ENCODE results near the gene CCDC158.

CCDC158 gene

DNA sequence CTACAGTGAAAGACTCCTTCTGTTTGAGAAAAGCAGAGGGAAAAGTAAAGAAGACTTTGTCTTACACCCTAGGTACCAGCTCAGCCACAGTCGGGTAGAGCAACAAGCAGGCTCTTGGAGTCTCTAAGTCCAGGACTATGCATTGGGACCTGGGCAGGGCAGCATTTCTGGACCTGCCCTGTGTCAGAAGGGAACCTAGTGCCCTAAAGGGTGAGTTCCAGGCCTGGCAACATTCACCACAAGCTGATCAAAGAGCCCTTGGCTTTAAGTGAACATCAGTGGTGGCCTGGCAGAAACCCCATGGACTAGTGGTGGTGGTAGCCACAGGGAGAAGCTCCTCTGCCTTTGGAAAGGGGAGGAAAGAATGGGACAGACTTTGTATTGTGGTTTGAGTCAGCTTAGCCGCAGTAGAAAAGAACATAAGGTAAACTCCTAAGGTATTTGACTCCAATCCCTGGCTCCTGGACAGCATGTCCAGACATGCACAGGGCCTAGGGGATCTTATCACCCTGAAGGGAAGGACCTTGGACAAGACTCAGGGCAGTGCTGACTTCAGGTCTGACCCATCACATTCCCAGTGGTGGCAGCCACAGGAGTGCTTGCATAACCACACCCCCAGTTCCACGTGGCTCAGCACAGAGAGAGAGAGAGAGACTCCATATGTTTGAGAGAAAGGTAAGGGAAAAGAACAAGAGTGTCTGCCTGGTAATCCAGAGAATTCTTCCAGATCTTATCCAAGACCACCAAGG lies 32.6 kb downstream of the CCDC158 start:
- no peaks in the 10 kb centered on the region for H3K4me1 Mint-ChIP-seq (ENCODE audit: low read depth)
- H3K27ac Mint-ChIP-seq = no peak overlapping the region
- H3K36me3 Mint-ChIP-seq (ENCODE audit: low read depth) = no peaks in the 10 kb centered on the region
- peaks cover 38% of the 10 kb centered on the region for H3K9me3 Mint-ChIP-seq
- no peak overlapping the region for H3K4me3 Mint-ChIP-seq
- peaks cover 58% of the 10 kb centered on the region for H3K27me3 Mint-ChIP-seq

DNA sequence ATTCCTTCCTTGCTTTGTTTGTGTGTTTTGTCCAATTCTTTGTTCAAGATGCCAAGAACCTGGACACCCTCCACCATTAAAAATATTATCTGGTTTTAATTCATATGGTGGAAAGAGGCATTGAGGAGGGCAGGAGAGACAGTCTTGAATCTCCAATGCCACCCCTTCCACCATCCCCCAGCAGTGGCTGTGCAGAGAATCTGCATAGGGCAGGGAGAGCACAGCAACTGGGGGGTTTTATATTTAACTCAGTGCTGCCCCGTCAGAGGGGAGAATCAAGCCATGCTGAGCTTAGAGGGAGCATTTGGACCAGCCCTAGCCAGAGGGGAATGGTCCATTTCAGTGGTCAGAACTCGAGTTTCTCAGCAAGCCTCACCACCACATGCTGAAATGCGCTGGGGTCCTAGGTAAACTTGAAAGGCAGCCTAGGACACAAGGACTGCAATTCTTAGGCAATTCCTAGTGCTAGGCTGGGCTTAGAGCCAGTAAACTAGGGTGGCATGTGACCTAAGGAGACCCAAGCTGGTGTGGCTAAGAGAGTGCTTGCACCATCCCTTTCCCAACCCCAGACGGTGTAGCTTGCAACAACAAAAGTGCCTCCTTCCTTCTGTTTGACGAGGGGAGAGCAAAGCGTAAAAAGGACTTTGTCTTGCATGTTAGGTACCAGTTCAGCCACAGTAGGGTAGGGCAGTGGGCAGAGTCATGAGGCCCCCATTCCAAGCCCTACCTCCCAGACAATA lies 34.2 kb downstream of the CCDC158 start:
- Mint-ChIP-seq H3K36me3 (ENCODE audit: low read depth) (no peaks in the 10 kb centered on the region), H3K4me3 (no peak overlapping the region), H3K27me3 (peaks cover 42% of the 10 kb centered on the region), H3K27ac (no peak overlapping the region), H3K4me1 (ENCODE audit: low read depth) (no peaks in the 10 kb centered on the region), H3K9me3 (peaks cover 31% of the 10 kb centered on the region)

GRCh38 chr4:76385974-76386373 lies 35.0 kb downstream of the CCDC158 start:
- Mint-ChIP-seq H3K27me3 (peaks cover 35% of the 10 kb centered on the region), H3K4me1 (ENCODE audit: low read depth) (no peaks in the 10 kb centered on the region), H3K4me3 (no peak overlapping the region), H3K9me3 (peaks cover 25% of the 10 kb centered on the region), H3K27ac (no peak overlapping the region), H3K36me3 (ENCODE audit: low read depth) (no peaks in the 10 kb centered on the region)

DNA sequence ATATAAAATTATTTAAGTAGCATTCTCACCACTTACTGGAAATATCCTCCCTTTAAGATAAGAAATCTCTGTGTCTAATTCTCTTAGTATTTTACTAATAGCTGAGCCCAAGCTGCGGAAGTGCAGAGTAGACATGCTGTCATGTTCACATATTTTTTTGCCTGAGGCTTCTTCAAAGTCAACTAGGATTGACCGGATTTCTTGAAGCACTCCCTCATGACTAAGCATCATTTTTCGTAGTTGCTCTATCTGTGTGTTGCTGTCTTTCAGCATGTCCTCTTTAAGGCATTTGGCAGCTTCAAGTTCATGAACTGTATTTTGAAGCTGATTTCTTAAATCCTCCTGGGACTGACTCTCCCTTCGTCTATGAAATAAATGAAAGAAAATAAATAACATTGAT lies 36.9 kb downstream of the CCDC158 start:
- H3K4me1 Mint-ChIP-seq (ENCODE audit: low read depth) = no peaks in the 10 kb centered on the region
- no peaks in the 10 kb centered on the region for H3K36me3 Mint-ChIP-seq (ENCODE audit: low read depth)
- H3K9me3 Mint-ChIP-seq = peaks cover 7% of the 10 kb centered on the region
- no peak overlapping the region for H3K27ac Mint-ChIP-seq
- H3K27me3 Mint-ChIP-seq = peaks cover 21% of the 10 kb centered on the region
- no peak overlapping the region for H3K4me3 Mint-ChIP-seq

- Mint-ChIP-seq H3K36me3 (ENCODE audit: low read depth) (no peaks in the 10 kb centered on the region), H3K27me3 (peaks cover 15% of the 10 kb centered on the region), H3K9me3 (no peaks in the 10 kb centered on the region), H3K4me1 (ENCODE audit: low read depth) (no peaks in the 10 kb centered on the region), H3K4me3 (no peak overlapping the region), H3K27ac (no peak overlapping the region)
These were observed 37.9 kb downstream of the CCDC158 start for GRCh38 chr4:76383001-76383400.

- Mint-ChIP-seq H3K9me3 (no peaks in the 10 kb centered on the region), H3K4me1 (ENCODE audit: low read depth) (no peaks in the 10 kb centered on the region), H3K36me3 (ENCODE audit: low read depth) (no peaks in the 10 kb centered on the region), H3K27me3 (peaks cover 15% of the 10 kb centered on the region), H3K27ac (no peak overlapping the region), H3K4me3 (no peak overlapping the region)
These were observed 39.0 kb downstream of the CCDC158 start for GRCh38 chr4:76381986-76382385.

DNA sequence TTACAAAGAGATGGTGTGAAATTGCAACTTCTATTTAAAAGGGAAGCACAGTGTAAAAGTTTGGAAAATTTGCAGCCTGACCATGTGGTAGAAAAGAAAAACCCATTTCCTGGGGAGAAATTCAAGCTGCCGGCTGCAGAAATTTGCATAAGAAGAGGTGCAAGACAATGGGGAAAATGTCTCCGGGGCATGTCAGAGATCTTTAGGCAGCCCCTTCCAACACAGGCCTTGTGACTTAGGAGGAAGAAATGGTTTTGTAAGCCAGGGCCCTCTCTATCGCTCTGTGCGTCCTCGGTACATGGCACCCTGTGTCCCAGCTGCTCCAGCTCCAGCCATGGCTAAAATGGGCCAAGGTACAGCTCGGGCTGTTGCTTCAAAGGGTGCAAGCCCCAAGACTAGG lies 40.4 kb downstream of the CCDC158 start:
- H3K9me3 Mint-ChIP-seq = no peaks in the 10 kb centered on the region
- H3K27me3 Mint-ChIP-seq = peaks cover 8% of the 10 kb centered on the region

GRCh38 chr4:76377911-76378310 lies 43.0 kb downstream of the CCDC158 start:
- H3K4me1 Mint-ChIP-seq (ENCODE audit: low read depth) = no peaks in the 10 kb centered on the region
- H3K4me3 Mint-ChIP-seq = no peak overlapping the region
- H3K27ac Mint-ChIP-seq = no peak overlapping the region
- H3K36me3 Mint-ChIP-seq (ENCODE audit: low read depth) = no peaks in the 10 kb centered on the region
- no peaks in the 10 kb centered on the region for H3K27me3 Mint-ChIP-seq
- H3K9me3 Mint-ChIP-seq = no peaks in the 10 kb centered on the region

More for the DNA sequence above, 40.4 kb downstream of the CCDC158 start:
- H3K4me1 Mint-ChIP-seq (ENCODE audit: low read depth) = no peaks in the 10 kb centered on the region
- no peaks in the 10 kb centered on the region for H3K36me3 Mint-ChIP-seq (ENCODE audit: low read depth)
- H3K4me3 Mint-ChIP-seq = no peak overlapping the region
- H3K27ac Mint-ChIP-seq = no peak overlapping the region

DNA sequence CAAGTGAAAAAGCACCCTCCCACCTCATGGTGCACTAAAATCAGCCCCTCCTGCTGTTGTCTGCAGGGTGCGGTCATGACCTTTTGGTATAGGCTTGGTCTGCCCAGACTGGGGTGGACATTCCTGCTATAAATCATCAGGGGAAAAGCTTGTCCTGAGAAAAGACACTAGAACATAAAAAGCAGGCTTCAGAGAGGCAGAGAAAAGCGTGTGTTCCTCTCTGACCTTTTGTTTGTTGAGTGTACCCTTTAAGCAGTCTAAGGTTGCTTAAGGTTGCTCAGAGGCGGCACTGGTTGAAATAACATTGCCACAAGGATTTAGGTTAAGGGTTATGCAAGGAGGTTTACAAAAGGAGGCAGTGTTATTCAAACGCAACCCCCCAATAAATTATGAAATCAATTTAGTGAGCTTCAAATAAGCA lies 43.5 kb downstream of the CCDC158 start:
- Mint-ChIP-seq H3K4me1 (ENCODE audit: low read depth) (no peaks in the 10 kb centered on the region), H3K9me3 (no peaks in the 10 kb centered on the region), H3K36me3 (ENCODE audit: low read depth) (no peaks in the 10 kb centered on the region), H3K27me3 (no peaks in the 10 kb centered on the region), H3K27ac (no peak overlapping the region), H3K4me3 (no peak overlapping the region)

- Mint-ChIP-seq H3K9me3 (no peaks in the 10 kb centered on the region), H3K27ac (no peak overlapping the region), H3K4me1 (ENCODE audit: low read depth) (no peaks in the 10 kb centered on the region), H3K27me3 (no peaks in the 10 kb centered on the region), H3K4me3 (no peak overlapping the region), H3K36me3 (ENCODE audit: low read depth) (no peaks in the 10 kb centered on the region)
These were observed 44.4 kb downstream of the CCDC158 start for GRCh38 chr4:76376534-76376933.

DNA sequence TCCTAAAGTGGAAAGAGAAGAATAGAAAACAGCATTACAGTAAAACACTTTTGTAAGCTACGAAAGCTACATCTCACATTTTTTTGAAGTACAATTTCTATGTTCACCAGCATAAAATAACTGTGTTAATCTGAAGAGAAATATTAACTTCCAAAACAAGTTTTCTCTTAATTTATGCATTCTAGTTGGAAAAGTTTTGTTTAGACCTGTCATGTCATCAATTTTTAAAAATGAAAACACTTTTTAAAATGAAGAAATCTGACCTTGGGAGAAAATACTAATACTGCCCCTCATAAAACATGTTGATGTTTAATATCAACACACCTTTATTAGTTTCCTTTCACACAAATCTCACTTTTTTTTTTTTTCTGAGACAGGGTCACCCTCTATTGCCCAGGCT lies 45.2 kb downstream of the CCDC158 start:
- H3K9me3 Mint-ChIP-seq = no peaks in the 10 kb centered on the region
- no peak overlapping the region for H3K27ac Mint-ChIP-seq
- no peaks in the 10 kb centered on the region for H3K36me3 Mint-ChIP-seq (ENCODE audit: low read depth)
- no peaks in the 10 kb centered on the region for H3K4me1 Mint-ChIP-seq (ENCODE audit: low read depth)
- no peaks in the 10 kb centered on the region for H3K27me3 Mint-ChIP-seq
- H3K4me3 Mint-ChIP-seq = no peak overlapping the region

GRCh38 chr4:76374798-76375197 lies 46.1 kb downstream of the CCDC158 start:
- Mint-ChIP-seq H3K27ac (no peak overlapping the region), H3K27me3 (peaks cover 4% of the 10 kb centered on the region), H3K4me1 (ENCODE audit: low read depth) (no peaks in the 10 kb centered on the region), H3K9me3 (no peaks in the 10 kb centered on the region), H3K4me3 (no peak overlapping the region), H3K36me3 (ENCODE audit: low read depth) (no peaks in the 10 kb centered on the region)

- Mint-ChIP-seq H3K27ac (no peak overlapping the region), H3K27me3 (peaks cover 5% of the 10 kb centered on the region), H3K9me3 (no peaks in the 10 kb centered on the region), H3K4me1 (ENCODE audit: low read depth) (no peaks in the 10 kb centered on the region), H3K36me3 (ENCODE audit: low read depth) (no peaks in the 10 kb centered on the region), H3K4me3 (no peak overlapping the region)
These were observed 46.9 kb downstream of the CCDC158 start for GRCh38 chr4:76373919-76374552.

GRCh38 chr4:76366737-76367136 lies 54.2 kb downstream of the CCDC158 start:
- Mint-ChIP-seq H3K4me3 (no peak overlapping the region), H3K4me1 (ENCODE audit: low read depth) (peaks cover 9% of the 10 kb centered on the region), H3K9me3 (no peaks in the 10 kb centered on the region), H3K27ac (no peak overlapping the region), H3K36me3 (ENCODE audit: low read depth) (no peaks in the 10 kb centered on the region), H3K27me3 (peaks cover 9% of the 10 kb centered on the region)

DNA sequence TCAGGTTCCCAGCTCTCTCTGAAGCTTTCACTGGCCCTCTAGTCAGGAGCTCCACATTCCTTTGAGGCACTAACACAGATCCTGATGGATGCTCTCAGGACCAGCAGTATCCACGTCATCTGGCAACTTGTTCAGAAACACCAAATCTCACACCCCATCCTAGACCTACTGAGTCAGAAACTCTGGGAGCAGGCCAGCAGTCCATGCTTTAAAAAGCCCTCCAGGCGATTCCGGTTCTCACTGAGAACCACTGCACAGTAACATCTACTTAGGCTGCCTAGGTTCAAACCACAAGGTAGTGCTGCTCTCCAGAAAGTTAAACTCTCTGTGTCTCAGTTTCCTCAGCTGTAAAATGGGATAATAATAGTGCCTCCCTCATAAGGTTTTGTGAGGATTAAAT lies 55.3 kb downstream of the CCDC158 start:
- no peak overlapping the region for H3K4me3 Mint-ChIP-seq
- H3K36me3 Mint-ChIP-seq (ENCODE audit: low read depth) = no peaks in the 10 kb centered on the region
- peaks cover 9% of the 10 kb centered on the region for H3K27me3 Mint-ChIP-seq
- H3K4me1 Mint-ChIP-seq (ENCODE audit: low read depth) = peaks cover 9% of the 10 kb centered on the region
- H3K9me3 Mint-ChIP-seq = peaks cover 4% of the 10 kb centered on the region
- no peak overlapping the region for H3K27ac Mint-ChIP-seq
